Uterus (tissue), 2 donors: ENCODE results near the gene BIK.

Source experiments
- POLR2A ChIP-seq, 2 donors: fragments of 450-650 bp; IDR thresholded peaks; one replicate each; pipeline ENCODE4 v1.6.1; 2016; ENCODE audit warnings: antibody characterized with exemption in 2 of 2, mild to moderate bottlenecking in 1 of 2, moderate library complexity in 1 of 2
- TF ChIP-seq, protein P1 (sequence below), 4 experiments: fragments of 200-600 bp in 2 of 4; fragments of 450-650 bp in 2 of 4; sonication (generic) in 2 of 4; IDR thresholded peaks; one replicate each; pipeline ENCODE4 v1.5.1; 2016 to 2019; ENCODE audit warnings: antibody characterized with exemption in 4 of 4, mild to moderate bottlenecking in 2 of 4, moderate library complexity in 1 of 4

DNA sequence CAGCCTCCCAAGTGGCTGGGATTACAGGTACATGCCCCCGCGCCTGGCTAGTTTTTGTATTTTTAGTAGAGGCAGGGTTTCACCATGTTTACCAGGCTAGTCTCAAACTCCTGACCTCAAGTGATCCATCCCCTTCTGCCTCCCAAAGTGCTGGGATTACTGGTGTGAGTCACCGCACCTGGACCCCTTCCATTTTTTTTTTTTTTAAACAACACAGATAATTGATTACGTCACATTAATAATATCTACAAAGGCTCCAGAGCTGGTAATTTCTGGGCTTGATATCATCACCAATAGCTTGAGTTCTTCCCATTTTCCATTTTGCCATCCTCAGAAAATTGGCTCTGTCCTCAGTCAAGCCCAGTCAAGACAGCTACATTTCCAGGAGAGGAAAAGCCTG is 28.6 kb upstream of the BIK start:
- TF ChIP-seq, protein P1, sequence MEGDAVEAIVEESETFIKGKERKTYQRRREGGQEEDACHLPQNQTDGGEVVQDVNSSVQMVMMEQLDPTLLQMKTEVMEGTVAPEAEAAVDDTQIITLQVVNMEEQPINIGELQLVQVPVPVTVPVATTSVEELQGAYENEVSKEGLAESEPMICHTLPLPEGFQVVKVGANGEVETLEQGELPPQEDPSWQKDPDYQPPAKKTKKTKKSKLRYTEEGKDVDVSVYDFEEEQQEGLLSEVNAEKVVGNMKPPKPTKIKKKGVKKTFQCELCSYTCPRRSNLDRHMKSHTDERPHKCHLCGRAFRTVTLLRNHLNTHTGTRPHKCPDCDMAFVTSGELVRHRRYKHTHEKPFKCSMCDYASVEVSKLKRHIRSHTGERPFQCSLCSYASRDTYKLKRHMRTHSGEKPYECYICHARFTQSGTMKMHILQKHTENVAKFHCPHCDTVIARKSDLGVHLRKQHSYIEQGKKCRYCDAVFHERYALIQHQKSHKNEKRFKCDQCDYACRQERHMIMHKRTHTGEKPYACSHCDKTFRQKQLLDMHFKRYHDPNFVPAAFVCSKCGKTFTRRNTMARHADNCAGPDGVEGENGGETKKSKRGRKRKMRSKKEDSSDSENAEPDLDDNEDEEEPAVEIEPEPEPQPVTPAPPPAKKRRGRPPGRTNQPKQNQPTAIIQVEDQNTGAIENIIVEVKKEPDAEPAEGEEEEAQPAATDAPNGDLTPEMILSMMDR (IDR thresholded peaks at IDR 0.05) = no peak
- no peak for TF ChIP-seq POLR2A (IDR thresholded peaks at IDR 0.05)
